Natural killer cell (primary cell): Measurements from ENCODE around the gene TSGA10IP. TPM values are rescaled to one million over a fixed set of nuclear protein-coding genes. Genes with fewer than 3 reads are reported as not detected.

Experiments used
- ATAC-seq, 3 donors: fragments of 150-1000 bp in 2 of 3; fragments of 200-7000 bp in 1 of 3; cut with Tn5 transposase; 1 replicate in 1 of 3; 2 replicates in 2 of 3; pipeline ENCODE4 v1.10.0; 2021; ENCODE audit warnings: mild to moderate bottlenecking in 2 of 3, moderate library complexity in 2 of 3
- DNase-seq, 2 donors: peaks; one replicate each; pipeline versions ENCODE4 v3.0.0 to v3.0.0-alpha.2; 2013 to 2021; ENCODE audit warnings: mixed read lengths in 1 of 2
- H3K27ac ChIP-seq: one replicate; pipeline ENCODE4 v1.5.1; 2013; ENCODE audit warnings: mild to moderate bottlenecking, low read length
- H3K27me3 ChIP-seq: one replicate; pipeline ENCODE4 v1.6.1; 2013; ENCODE audit warnings: low read length; ENCODE audit not compliant: control insufficient read depth, insufficient read depth
- H3K36me3 ChIP-seq: one replicate; pipeline ENCODE4 v1.6.1; 2013; ENCODE audit warnings: low read length; ENCODE audit not compliant: control insufficient read depth, insufficient read depth
- H3K4me1 ChIP-seq: one replicate; pipeline ENCODE4 v1.6.1; 2013; ENCODE audit warnings: low read length; ENCODE audit not compliant: control insufficient read depth, insufficient read depth
- H3K4me3 ChIP-seq: one replicate; pipeline ENCODE4 v1.5.1; 2013; ENCODE audit warnings: low read length
- H3K9me3 ChIP-seq: one replicate; pipeline ENCODE4 v1.6.1; 2013; ENCODE audit warnings: low read length; ENCODE audit not compliant: control insufficient read depth, insufficient read depth
- H3K27ac Mint-ChIP-seq, 2 donors: one replicate each; pipeline ENCODE4 v1.8.0; 2022; ENCODE audit warnings: mild to moderate bottlenecking in 2 of 2, mixed read lengths in 2 of 2, moderate library complexity in 1 of 2
- H3K27me3 Mint-ChIP-seq, 2 donors: one replicate each; pipeline ENCODE4 v1.8.0; 2022; ENCODE audit warnings: low read depth in 2 of 2, mixed read lengths in 2 of 2
- H3K36me3 Mint-ChIP-seq: one replicate; pipeline ENCODE4 v1.8.0; 2022; ENCODE audit warnings: mixed read lengths
- H3K4me1 Mint-ChIP-seq, 2 donors: one replicate each; pipeline ENCODE4 v1.8.0; 2022; ENCODE audit warnings: mixed read lengths in 2 of 2
- H3K4me3 Mint-ChIP-seq: one replicate; pipeline ENCODE4 v1.8.0; 2022; ENCODE audit warnings: mild to moderate bottlenecking, moderate library complexity, mixed read lengths
- H3K9me3 Mint-ChIP-seq, 2 donors: one replicate each; pipeline ENCODE4 v1.8.0; 2022; ENCODE audit warnings: mixed read lengths in 2 of 2
- WGBS: methylation state at CpG from one replicate; pipeline ENCODE4 v1.1.7; 2013; ENCODE audit warnings: missing lambda C conversion rate; ENCODE audit not compliant: insufficient coverage; 5-methylcytosine and 5-hydroxymethylcytosine counted together
- intact Hi-C: fragments of 100-400 bp; cut with micrococcal nuclease; formaldehyde crosslinking; loops from one replicate; pipeline ENCODE4 v1.14.2; 2022
- total RNA-seq, 4 donors: library from RNA; stranded (reverse); fragments of 120-200 nt in 1 of 4; gene quantifications; one replicate each; pipeline versions ENCODE4 v1.2.3 to v1.2.4, GENCODE V29; 2013 to 2022
- TF ChIP-seq, protein P1 (sequence below): fragments of 200-600 bp; IDR thresholded peaks from one replicate; pipeline ENCODE4 v1.8.0; 2022; ENCODE audit warnings: antibody characterized with exemption

Gene TSGA10IP
- total RNA-seq, 3 donors from 2014 or later (not counting 1 experiment from before 2014, with no cell fraction given) = not detected

DNA sequence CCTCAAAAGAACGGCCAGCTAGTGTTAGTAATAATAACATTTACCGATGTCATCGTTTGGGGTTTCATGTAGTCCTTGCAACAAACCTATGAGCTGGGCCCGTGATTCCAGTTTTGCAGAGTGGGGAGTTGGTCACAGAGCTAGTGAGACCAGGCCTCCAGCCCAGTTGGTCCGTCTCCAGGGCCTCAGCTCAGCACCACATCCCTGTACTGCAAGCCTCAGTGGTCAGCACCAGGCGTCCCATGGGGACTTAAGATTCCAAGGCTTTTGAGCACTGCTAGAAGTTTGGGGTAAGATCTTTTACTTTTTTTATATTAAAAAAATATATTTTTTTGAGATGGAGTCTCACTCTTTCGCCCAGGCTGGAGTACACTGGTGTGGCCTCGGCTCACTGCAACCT is 1.1 kb upstream of the TSGA10IP start:
- intact Hi-C loops = no loop called here
- H3K27ac Mint-ChIP-seq = no peak overlapping the region
- WGBS = 97% methylated on average over 7 of the region's 8 CpGs
- H3K36me3 ChIP-seq = no peaks in the 10 kb centered on the region
- no peaks in the 10 kb centered on the region for H3K9me3 Mint-ChIP-seq
- H3K27me3 ChIP-seq = no peaks in the 10 kb centered on the region
- H3K27ac ChIP-seq = no peak overlapping the region
- H3K4me3 Mint-ChIP-seq = no peak overlapping the region
- no peak overlapping the region for H3K4me3 ChIP-seq
- DNase-seq = no peak
- peaks cover 0 to 6% of the 10 kb centered on the region in 2 donors for H3K4me1 Mint-ChIP-seq
- peaks cover 7% of the 10 kb centered on the region for H3K4me1 ChIP-seq
- TF ChIP-seq, protein P1, sequence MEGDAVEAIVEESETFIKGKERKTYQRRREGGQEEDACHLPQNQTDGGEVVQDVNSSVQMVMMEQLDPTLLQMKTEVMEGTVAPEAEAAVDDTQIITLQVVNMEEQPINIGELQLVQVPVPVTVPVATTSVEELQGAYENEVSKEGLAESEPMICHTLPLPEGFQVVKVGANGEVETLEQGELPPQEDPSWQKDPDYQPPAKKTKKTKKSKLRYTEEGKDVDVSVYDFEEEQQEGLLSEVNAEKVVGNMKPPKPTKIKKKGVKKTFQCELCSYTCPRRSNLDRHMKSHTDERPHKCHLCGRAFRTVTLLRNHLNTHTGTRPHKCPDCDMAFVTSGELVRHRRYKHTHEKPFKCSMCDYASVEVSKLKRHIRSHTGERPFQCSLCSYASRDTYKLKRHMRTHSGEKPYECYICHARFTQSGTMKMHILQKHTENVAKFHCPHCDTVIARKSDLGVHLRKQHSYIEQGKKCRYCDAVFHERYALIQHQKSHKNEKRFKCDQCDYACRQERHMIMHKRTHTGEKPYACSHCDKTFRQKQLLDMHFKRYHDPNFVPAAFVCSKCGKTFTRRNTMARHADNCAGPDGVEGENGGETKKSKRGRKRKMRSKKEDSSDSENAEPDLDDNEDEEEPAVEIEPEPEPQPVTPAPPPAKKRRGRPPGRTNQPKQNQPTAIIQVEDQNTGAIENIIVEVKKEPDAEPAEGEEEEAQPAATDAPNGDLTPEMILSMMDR = no peak
- no peak for ATAC-seq
- no peaks in the 10 kb centered on the region for H3K9me3 ChIP-seq
- H3K36me3 Mint-ChIP-seq = no peaks in the 10 kb centered on the region
- H3K27me3 Mint-ChIP-seq = no peaks in the 10 kb centered on the region

DNA sequence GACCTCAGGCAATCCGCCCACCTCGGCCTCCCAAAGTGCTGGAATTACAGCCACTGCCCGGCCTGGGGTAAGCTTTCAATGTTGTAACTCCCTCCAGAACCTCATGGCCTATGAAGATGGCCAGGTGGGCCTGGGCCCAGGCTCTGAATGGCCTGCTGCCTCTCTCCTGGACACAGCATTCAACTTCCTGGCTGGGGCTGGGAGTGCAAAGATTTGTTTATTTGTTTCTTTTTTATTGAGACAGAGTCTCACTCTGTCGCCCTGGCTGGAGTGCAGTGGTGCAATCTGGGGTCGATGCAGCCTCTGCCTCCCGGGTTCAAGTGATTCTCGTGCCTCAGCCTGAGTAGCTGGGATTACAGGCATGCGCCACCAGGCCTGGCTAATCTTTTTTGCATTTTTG is 513 bp upstream of the TSGA10IP start:
- Histone ChIP-seq H3K36me3 (no peaks in the 10 kb centered on the region), H3K27me3 (no peaks in the 10 kb centered on the region), H3K9me3 (no peaks in the 10 kb centered on the region), H3K4me3 (no peak overlapping the region), H3K4me1 (peaks cover 7% of the 10 kb centered on the region), H3K27ac (no peak overlapping the region)
- Mint-ChIP-seq H3K27me3 (no peaks in the 10 kb centered on the region), H3K4me3 (no peak overlapping the region), H3K36me3 (no peaks in the 10 kb centered on the region), H3K4me1 (peaks cover 0 to 6% of the 10 kb centered on the region in 2 donors), H3K9me3 (no peaks in the 10 kb centered on the region), H3K27ac (no peak overlapping the region)
- intact Hi-C loops = no loop called here
- WGBS = 93% methylated on average over 8 of the region's 8 CpGs
- DNase-seq (no peak), ATAC-seq (no peak)
- TF ChIP-seq, protein P1 = no peak

GRCh38 chr11:65945941-65946558 is 770 bp downstream of the TSGA10IP start:
- WGBS = 88% methylated on average over 11 of the region's 11 CpGs
- peaks cover 7% of the 10 kb centered on the region for H3K4me1 ChIP-seq
- no peak overlapping the region for H3K27ac Mint-ChIP-seq
- H3K36me3 ChIP-seq = no peaks in the 10 kb centered on the region
- H3K27me3 ChIP-seq = no peaks in the 10 kb centered on the region
- no peak overlapping the region for H3K27ac ChIP-seq
- TF ChIP-seq, protein P1 = no peak
- H3K4me3 Mint-ChIP-seq = no peak overlapping the region
- H3K27me3 Mint-ChIP-seq = no peaks in the 10 kb centered on the region
- H3K9me3 ChIP-seq = no peaks in the 10 kb centered on the region
- no peaks in the 10 kb centered on the region for H3K36me3 Mint-ChIP-seq
- H3K9me3 Mint-ChIP-seq = no peaks in the 10 kb centered on the region
- intact Hi-C loops = no loop called here
- no peak for DNase-seq
- peaks cover 0 to 5% of the 10 kb centered on the region in 2 donors for H3K4me1 Mint-ChIP-seq
- no peak overlapping the region for H3K4me3 ChIP-seq
- ATAC-seq = no peak

DNA sequence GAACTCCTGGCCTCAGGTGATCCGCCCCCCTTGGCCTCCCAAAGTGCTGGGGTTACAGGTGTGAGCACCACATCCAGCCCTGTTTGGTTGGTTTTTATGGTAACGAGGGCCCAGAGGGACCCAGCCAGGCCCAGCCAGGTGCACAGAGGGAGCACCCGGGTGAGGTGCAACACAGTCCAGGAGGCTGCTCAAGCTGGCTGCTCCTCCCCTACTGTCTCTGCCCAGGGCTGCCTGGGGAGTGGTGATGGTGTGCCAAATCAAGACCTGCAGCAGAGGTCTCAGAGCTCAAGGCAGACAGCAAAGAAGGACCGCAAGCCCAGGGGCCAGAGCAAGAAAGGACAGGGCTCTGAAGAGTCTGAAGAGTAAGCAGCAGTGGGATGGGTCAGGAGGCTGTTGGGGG is 1.4 kb downstream of the TSGA10IP start:
- DNase-seq (no peak), ATAC-seq (no peak)
- H3K36me3 Mint-ChIP-seq = no peaks in the 10 kb centered on the region
- intact Hi-C loops = no loop called here
- no peaks in the 10 kb centered on the region for H3K9me3 ChIP-seq
- no peak overlapping the region for H3K27ac Mint-ChIP-seq
- H3K4me1 Mint-ChIP-seq = no peaks in the 10 kb centered on the region
- H3K36me3 ChIP-seq = no peaks in the 10 kb centered on the region
- no peak overlapping the region for H3K27ac ChIP-seq
- H3K4me1 ChIP-seq = peaks cover 4% of the 10 kb centered on the region
- H3K27me3 ChIP-seq = no peaks in the 10 kb centered on the region
- no peaks in the 10 kb centered on the region for H3K9me3 Mint-ChIP-seq
- H3K4me3 Mint-ChIP-seq = no peak overlapping the region
- no peak overlapping the region for H3K4me3 ChIP-seq
- TF ChIP-seq, protein P1 = no peak
- H3K27me3 Mint-ChIP-seq = no peaks in the 10 kb centered on the region
- 95% methylated on average over 4 of the region's 4 CpGs for WGBS
